Neural crest cell (in vitro differentiated cells): ENCODE measurements around the gene FSTL3. TPM values are rescaled to one million over a fixed set of nuclear protein-coding genes. Genes with fewer than 3 reads are reported as not detected.

Experiments
- DNase-seq: peaks from one replicate; pipeline ENCODE4 v3.0.0; 2021; ENCODE audit warnings: low read depth, mixed read lengths, low spot score
- H3K27ac Mint-ChIP-seq: one replicate; pipeline ENCODE4 v1.8.0; 2021; ENCODE audit warnings: mild to moderate bottlenecking, mixed read lengths; ENCODE audit not compliant: unreplicated experiment
- H3K27me3 Mint-ChIP-seq: 2 replicates; pipeline ENCODE4 v1.8.0; 2021; ENCODE audit warnings: low read depth, mild to moderate bottlenecking, mixed read lengths
- H3K36me3 Mint-ChIP-seq: 2 replicates; pipeline ENCODE4 v1.8.0; 2021; ENCODE audit warnings: low read depth, mild to moderate bottlenecking, mixed read lengths
- H3K4me1 Mint-ChIP-seq: 2 replicates; pipeline ENCODE4 v1.8.0; 2021; ENCODE audit warnings: mixed read lengths
- H3K4me3 Mint-ChIP-seq: one replicate; pipeline ENCODE4 v1.8.0; 2021; ENCODE audit warnings: mild to moderate bottlenecking, mixed read lengths
- H3K9me3 Mint-ChIP-seq: 2 replicates; pipeline ENCODE4 v1.8.0; 2021; ENCODE audit warnings: mixed read lengths
- CTCF ChIP-seq: fragments of 200-600 bp; sonication (generic); conservative IDR thresholded peaks from 2 replicates; pipeline ENCODE4 v1.5.0; 2021; ENCODE audit warnings: antibody characterized with exemption, mild to moderate bottlenecking
- total RNA-seq: library from RNA; stranded (reverse); gene quantifications from 2 replicates; pipeline ENCODE4 v1.2.1, GENCODE V29; 2021

The FSTL3 gene
- total RNA-seq, 1 donor from 2014 or later: 8.9 TPM

- no peak for DNase-seq
- Mint-ChIP-seq H3K27me3 (peaks cover 11% of the 10 kb centered on the region), H3K4me3 (no peak overlapping the region), H3K36me3 (peaks cover 3% of the 10 kb centered on the region), H3K9me3 (no peaks in the 10 kb centered on the region), H3K27ac (no peak overlapping the region), H3K4me1 (peaks cover 5% of the 10 kb centered on the region)
- no peak for TF ChIP-seq CTCF
Observed at GRCh38 chr19:643736-644135, 32.5 kb upstream of the FSTL3 start.

GRCh38 chr19:644363-644762 is 31.8 kb upstream of the FSTL3 start:
- H3K9me3 Mint-ChIP-seq: no peaks in the 10 kb centered on the region

GRCh38 chr19:644789-645188 is 31.4 kb upstream of the FSTL3 start:
- TF ChIP-seq CTCF: no peak
- peaks cover 3% of the 10 kb centered on the region for H3K36me3 Mint-ChIP-seq
- no peak for DNase-seq
- H3K27ac Mint-ChIP-seq: no peak overlapping the region
- no peak overlapping the region for H3K4me3 Mint-ChIP-seq
- H3K4me1 Mint-ChIP-seq: no peaks in the 10 kb centered on the region
- no peaks in the 10 kb centered on the region for H3K9me3 Mint-ChIP-seq
- peaks cover 5% of the 10 kb centered on the region for H3K27me3 Mint-ChIP-seq

More at GRCh38 chr19:644363-644762, 31.8 kb upstream of the FSTL3 start:
- DNase-seq: no peak
- Mint-ChIP-seq H3K4me1 (peaks cover 1% of the 10 kb centered on the region), H3K36me3 (peaks cover 3% of the 10 kb centered on the region), H3K4me3 (no peak overlapping the region), H3K27me3 (peaks cover 6% of the 10 kb centered on the region), H3K27ac (no peak overlapping the region)
- TF ChIP-seq CTCF: no peak

GRCh38 chr19:645912-646778 is 30.0 kb upstream of the FSTL3 start:
- no peaks in the 10 kb centered on the region for H3K4me1 Mint-ChIP-seq
- no peak overlapping the region for H3K27ac Mint-ChIP-seq
- H3K36me3 Mint-ChIP-seq: peaks cover 3% of the 10 kb centered on the region
- no peak for TF ChIP-seq CTCF
- H3K27me3 Mint-ChIP-seq: peaks cover 3% of the 10 kb centered on the region
- no peaks in the 10 kb centered on the region for H3K9me3 Mint-ChIP-seq
- no peak for DNase-seq
- H3K4me3 Mint-ChIP-seq: no peak overlapping the region

GRCh38 chr19:646779-647565 is 29.2 kb upstream of the FSTL3 start:
- no peaks in the 10 kb centered on the region for H3K4me1 Mint-ChIP-seq
- no peak for TF ChIP-seq CTCF
- H3K4me3 Mint-ChIP-seq: no peak overlapping the region
- no peak overlapping the region for H3K27ac Mint-ChIP-seq
- H3K27me3 Mint-ChIP-seq: no peaks in the 10 kb centered on the region
- DNase-seq: no peak
- peaks cover 3% of the 10 kb centered on the region for H3K36me3 Mint-ChIP-seq
- no peaks in the 10 kb centered on the region for H3K9me3 Mint-ChIP-seq
